Endothelial cell of umbilical vein (primary cell): ENCODE data around the gene CHMP6.

Experiments
- EZH2 ChIP-seq: IDR thresholded peaks from 2 replicates; pipeline ENCODE4 v1.6.1; 2012; ENCODE audit warnings: borderline replicate concordance, low read depth, mild to moderate bottlenecking, moderate library complexity, low read length, inconsistent platforms; ENCODE audit not compliant: severe bottlenecking
- FOS ChIP-seq: IDR thresholded peaks from 2 replicates; pipeline ENCODE4 v1.6.1; 2011; ENCODE audit warnings: mild to moderate bottlenecking, low read length, moderate library complexity, borderline replicate concordance; ENCODE audit not compliant: insufficient read depth
- JUN ChIP-seq: IDR thresholded peaks from 2 replicates; pipeline ENCODE4 v1.6.1; 2011; ENCODE audit warnings: borderline replicate concordance, low read depth; ENCODE audit not compliant: insufficient read length, insufficient read depth
- MYC ChIP-seq: IDR thresholded peaks from one replicate; pipeline ENCODE4 v1.6.1; 2011; ENCODE audit warnings: mild to moderate bottlenecking, low read depth, low read length
- POLR2A ChIP-seq: IDR thresholded peaks from 2 replicates; pipeline ENCODE4 v1.6.1; 2012; ENCODE audit warnings: low read depth, mild to moderate bottlenecking, control low read depth, low read length
- POLR2AphosphoS5 ChIP-seq: IDR thresholded peaks from 2 replicates; pipeline ENCODE4 v1.6.1; 2012; ENCODE audit warnings: low read depth, mild to moderate bottlenecking, control low read depth, low read length, moderate library complexity; ENCODE audit not compliant: insufficient read depth
- TF ChIP-seq, protein P1 (sequence below), 2 donors: IDR thresholded peaks; 1 replicate in 1 of 2; 2 replicates in 1 of 2; pipeline ENCODE4 v1.5.1; 2011; ENCODE audit warnings: low read length in 2 of 2, mild to moderate bottlenecking in 2 of 2, moderate library complexity in 2 of 2, control low read depth in 1 of 2, inconsistent platforms in 1 of 2, low read depth in 1 of 2; ENCODE audit not compliant: insufficient read depth in 1 of 2; ENCODE audit errors: extremely low read depth in 1 of 2
- TF ChIP-seq, protein P2 (sequence below): IDR thresholded peaks from 2 replicates; pipeline ENCODE4 v1.6.1; 2011; ENCODE audit not compliant: insufficient read depth, insufficient read length

DNA sequence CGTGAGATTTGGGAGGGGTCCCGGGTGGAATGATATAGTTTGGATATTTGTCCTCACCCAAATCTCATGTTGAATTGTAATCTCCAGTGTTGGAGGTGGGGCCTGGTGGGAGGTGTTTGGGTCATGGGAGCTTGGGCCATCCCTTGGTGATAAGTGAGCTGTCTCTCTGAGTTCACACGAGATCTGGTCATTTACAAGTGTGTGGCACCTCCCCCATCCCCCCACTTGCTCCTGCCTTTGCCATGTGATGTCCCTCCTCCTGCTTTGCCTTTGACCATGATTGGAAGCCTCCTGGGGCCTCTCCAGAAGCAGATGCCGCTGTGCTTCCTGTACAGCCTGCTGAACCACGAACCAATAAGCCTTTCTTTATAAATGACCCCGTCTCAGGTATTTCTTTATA lies 22.0 kb downstream of the CHMP6 start:
- TF ChIP-seq EZH2 (no peak), POLR2AphosphoS5 (no peak), MYC (no peak), POLR2A (no peak), JUN (no peak), FOS (no peak)
- TF ChIP-seq, protein P1, sequence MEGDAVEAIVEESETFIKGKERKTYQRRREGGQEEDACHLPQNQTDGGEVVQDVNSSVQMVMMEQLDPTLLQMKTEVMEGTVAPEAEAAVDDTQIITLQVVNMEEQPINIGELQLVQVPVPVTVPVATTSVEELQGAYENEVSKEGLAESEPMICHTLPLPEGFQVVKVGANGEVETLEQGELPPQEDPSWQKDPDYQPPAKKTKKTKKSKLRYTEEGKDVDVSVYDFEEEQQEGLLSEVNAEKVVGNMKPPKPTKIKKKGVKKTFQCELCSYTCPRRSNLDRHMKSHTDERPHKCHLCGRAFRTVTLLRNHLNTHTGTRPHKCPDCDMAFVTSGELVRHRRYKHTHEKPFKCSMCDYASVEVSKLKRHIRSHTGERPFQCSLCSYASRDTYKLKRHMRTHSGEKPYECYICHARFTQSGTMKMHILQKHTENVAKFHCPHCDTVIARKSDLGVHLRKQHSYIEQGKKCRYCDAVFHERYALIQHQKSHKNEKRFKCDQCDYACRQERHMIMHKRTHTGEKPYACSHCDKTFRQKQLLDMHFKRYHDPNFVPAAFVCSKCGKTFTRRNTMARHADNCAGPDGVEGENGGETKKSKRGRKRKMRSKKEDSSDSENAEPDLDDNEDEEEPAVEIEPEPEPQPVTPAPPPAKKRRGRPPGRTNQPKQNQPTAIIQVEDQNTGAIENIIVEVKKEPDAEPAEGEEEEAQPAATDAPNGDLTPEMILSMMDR (IDR thresholded peaks at IDR 0.05; ENCODE audit: extremely low read depth in 1 of 2, insufficient read depth in 1 of 2, low read depth in 1 of 2, low read length in 2 of 2): no peak
- TF ChIP-seq, protein P2, sequence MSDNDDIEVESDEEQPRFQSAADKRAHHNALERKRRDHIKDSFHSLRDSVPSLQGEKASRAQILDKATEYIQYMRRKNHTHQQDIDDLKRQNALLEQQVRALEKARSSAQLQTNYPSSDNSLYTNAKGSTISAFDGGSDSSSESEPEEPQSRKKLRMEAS: no peak
